KMS-11 (cell line): ENCODE data around the gene METTL26.

Experiments used
- H2AFZ ChIP-seq: fragments of 200-600 bp; sonication (generic); 2 replicates; pipeline ENCODE4 v1.6.1; 2016; ENCODE audit warnings: antibody characterized with exemption, mixed run types, low read depth
- H3K27ac ChIP-seq: fragments of 200-600 bp; sonication (generic); 2 replicates; pipeline ENCODE4 v1.6.1; 2016; ENCODE audit warnings: mild to moderate bottlenecking, mixed run types
- H3K27me3 ChIP-seq: fragments of 200-600 bp; sonication (generic); 2 replicates; pipeline ENCODE4 v1.6.1; 2017; ENCODE audit warnings: mild to moderate bottlenecking, low read depth, mixed run types, moderate library complexity; ENCODE audit not compliant: insufficient read depth
- H3K36me3 ChIP-seq: fragments of 200-600 bp; sonication (generic); 2 replicates; pipeline ENCODE4 v1.6.1; 2017; ENCODE audit warnings: mild to moderate bottlenecking, mixed run types; ENCODE audit not compliant: insufficient read depth
- H3K4me1 ChIP-seq: fragments of 200-600 bp; sonication (generic); 2 replicates; pipeline ENCODE4 v1.6.1; 2016; ENCODE audit warnings: mild to moderate bottlenecking, low read depth, mixed run types; ENCODE audit not compliant: poor library complexity, severe bottlenecking
- H3K4me2 ChIP-seq: fragments of 200-600 bp; sonication (generic); 2 replicates; pipeline ENCODE4 v1.7.0; 2016; ENCODE audit warnings: mild to moderate bottlenecking, mixed run types
- H3K4me3 ChIP-seq: fragments of 200-600 bp; sonication (generic); IDR thresholded peaks from 2 replicates; pipeline ENCODE4 v1.6.1; 2017; ENCODE audit warnings: low read depth, low read length, mixed read lengths; ENCODE audit not compliant: insufficient read depth
- H3K79me2 ChIP-seq: fragments of 200-600 bp; sonication (generic); 2 replicates; pipeline ENCODE4 v1.6.1; 2016; ENCODE audit warnings: low read depth, mixed run types; ENCODE audit not compliant: insufficient read depth
- H3K9ac ChIP-seq: fragments of 200-600 bp; sonication (generic); 2 replicates; pipeline ENCODE4 v1.6.1; 2016; ENCODE audit warnings: mild to moderate bottlenecking, mixed run types
- H4K20me1 ChIP-seq: fragments of 200-600 bp; sonication (generic); 2 replicates; pipeline ENCODE4 v1.6.1; 2016; ENCODE audit warnings: mild to moderate bottlenecking, mixed run types; ENCODE audit not compliant: insufficient read depth
- CTCF ChIP-seq: fragments of 200-600 bp; sonication (generic); conservative IDR thresholded peaks from 2 replicates; pipeline ENCODE4 v1.6.1; 2017; ENCODE audit warnings: low read depth, mild to moderate bottlenecking, antibody characterized with exemption, low read length, moderate library complexity, mixed read lengths

The METTL26 gene

GRCh38 chr16:596736-597060, 39.4 kb downstream of the METTL26 start:
- no peaks in the 10 kb centered on the region for H3K36me3 ChIP-seq
- H3K4me3 ChIP-seq: no peak overlapping the region
- no peaks in the 10 kb centered on the region for H3K4me1 ChIP-seq
- H2AFZ ChIP-seq: no peak overlapping the region
- no peak overlapping the region for H3K9ac ChIP-seq
- peaks cover 25% of the 10 kb centered on the region; the same call in 1 of the 2 replicates for H3K79me2 ChIP-seq
- no peaks in the 10 kb centered on the region for H4K20me1 ChIP-seq
- no peaks in the 10 kb centered on the region for H3K27me3 ChIP-seq
- H3K27ac ChIP-seq: no peak overlapping the region
- H3K4me2 ChIP-seq: no peak overlapping the region
- TF ChIP-seq CTCF: no peak

- Histone ChIP-seq H3K4me3 (no peak overlapping the region), H3K4me2 (no peak overlapping the region), H3K9ac (no peak overlapping the region), H2AFZ (no peak overlapping the region), H3K36me3 (no peaks in the 10 kb centered on the region), H3K79me2 (peaks cover 25% of the 10 kb centered on the region), H4K20me1 (no peaks in the 10 kb centered on the region), H3K4me1 (peaks cover 3% of the 10 kb centered on the region), H3K27ac (no peak overlapping the region), H3K27me3 (no peaks in the 10 kb centered on the region)
- TF ChIP-seq CTCF: no peak
Measured at GRCh38 chr16:595942-596735, 40.0 kb downstream of the METTL26 start.

GRCh38 chr16:595094-595528, 41.0 kb downstream of the METTL26 start:
- Histone ChIP-seq H2AFZ (no peak overlapping the region), H3K27ac (no peak overlapping the region), H3K4me2 (no peak overlapping the region), H3K4me3 (no peak overlapping the region), H3K79me2 (peaks cover 30% of the 10 kb centered on the region), H3K27me3 (no peaks in the 10 kb centered on the region), H4K20me1 (no peaks in the 10 kb centered on the region), H3K4me1 (peaks cover 7% of the 10 kb centered on the region), H3K9ac (no peak overlapping the region), H3K36me3 (no peaks in the 10 kb centered on the region)
- TF ChIP-seq CTCF: no peak

GRCh38 chr16:593807-594206, 42.3 kb downstream of the METTL26 start:
- peaks cover 7% of the 10 kb centered on the region for H3K4me1 ChIP-seq
- no peak overlapping the region for H3K9ac ChIP-seq
- no peaks in the 10 kb centered on the region for H3K36me3 ChIP-seq
- no peak overlapping the region for H2AFZ ChIP-seq
- H3K4me2 ChIP-seq: no peak overlapping the region
- H3K27me3 ChIP-seq: no peaks in the 10 kb centered on the region
- H4K20me1 ChIP-seq: no peaks in the 10 kb centered on the region
- H3K4me3 ChIP-seq: no peak overlapping the region
- no peak for TF ChIP-seq CTCF
- peaks cover 30% of the 10 kb centered on the region for H3K79me2 ChIP-seq
- no peak overlapping the region for H3K27ac ChIP-seq
